NCI-H2107 treated with DMSO at 0.1 percent for 48 hours (cell line): ENCODE results near the gene NCF1.
"Not testable (repeated sequence)": the region's sequence is repeated elsewhere in the genome, so short reads cannot be mapped to it uniquely, and the experiment has no call there.

Experiments used
- DNase-seq: peaks from one replicate; lab custom pipeline; 2025; ENCODE audit not compliant: unreplicated experiment; lab: John Stamatoyannopoulos, UW

NCF1 gene

GRCh38 chr7:74783595-74783994 lies 9.8 kb downstream of the NCF1 start:
- not testable (repeated sequence) for DNase-seq

GRCh38 chr7:74788369-74789150 lies 14.7 kb downstream of the NCF1 start:
- DNase-seq = peak; percentile 73

GRCh38 chr7:74789200-74789736 lies 15.5 kb downstream of the NCF1 start:
- not testable (repeated sequence) for DNase-seq

- not testable (repeated sequence) for DNase-seq
These were observed 24.2 kb downstream of the NCF1 start for GRCh38 chr7:74797848-74798622.

GRCh38 chr7:74798644-74799043 lies 24.8 kb downstream of the NCF1 start:
- DNase-seq = not testable (repeated sequence)

GRCh38 chr7:74815882-74816281 lies 42.1 kb downstream of the NCF1 start:
- DNase-seq = not testable (repeated sequence)

GRCh38 chr7:74820146-74820805 lies 46.5 kb downstream of the NCF1 start:
- DNase-seq = not testable (repeated sequence)

GRCh38 chr7:74821259-74821658 lies 47.4 kb downstream of the NCF1 start:
- DNase-seq = not testable (repeated sequence)

GRCh38 chr7:74829959-74830358 lies 56.1 kb downstream of the NCF1 start:
- DNase-seq = not testable (repeated sequence)

GRCh38 chr7:74830411-74830810 lies 56.6 kb downstream of the NCF1 start:
- DNase-seq = not testable (repeated sequence)
